HG02840 (cell line): Measurements from ENCODE around the gene C1orf74.
A peak's percentile ranks its signal among the peaks of the same experiment; 100 is the strongest.
"Not testable (repeated sequence)": the region's sequence is repeated elsewhere in the genome, so short reads cannot be mapped to it uniquely, and the experiment has no call there.

ENCODE experiments used
- ATAC-seq: cut with Tn5 transposase; IDR thresholded peaks from one replicate; pipeline ENCODE4 v1.9.1; 2021; ENCODE audit warnings: mild to moderate bottlenecking, moderate library complexity, moderate number of reproducible peaks; ENCODE audit not compliant: unreplicated experiment, low FRiP score

Gene C1orf74

DNA sequence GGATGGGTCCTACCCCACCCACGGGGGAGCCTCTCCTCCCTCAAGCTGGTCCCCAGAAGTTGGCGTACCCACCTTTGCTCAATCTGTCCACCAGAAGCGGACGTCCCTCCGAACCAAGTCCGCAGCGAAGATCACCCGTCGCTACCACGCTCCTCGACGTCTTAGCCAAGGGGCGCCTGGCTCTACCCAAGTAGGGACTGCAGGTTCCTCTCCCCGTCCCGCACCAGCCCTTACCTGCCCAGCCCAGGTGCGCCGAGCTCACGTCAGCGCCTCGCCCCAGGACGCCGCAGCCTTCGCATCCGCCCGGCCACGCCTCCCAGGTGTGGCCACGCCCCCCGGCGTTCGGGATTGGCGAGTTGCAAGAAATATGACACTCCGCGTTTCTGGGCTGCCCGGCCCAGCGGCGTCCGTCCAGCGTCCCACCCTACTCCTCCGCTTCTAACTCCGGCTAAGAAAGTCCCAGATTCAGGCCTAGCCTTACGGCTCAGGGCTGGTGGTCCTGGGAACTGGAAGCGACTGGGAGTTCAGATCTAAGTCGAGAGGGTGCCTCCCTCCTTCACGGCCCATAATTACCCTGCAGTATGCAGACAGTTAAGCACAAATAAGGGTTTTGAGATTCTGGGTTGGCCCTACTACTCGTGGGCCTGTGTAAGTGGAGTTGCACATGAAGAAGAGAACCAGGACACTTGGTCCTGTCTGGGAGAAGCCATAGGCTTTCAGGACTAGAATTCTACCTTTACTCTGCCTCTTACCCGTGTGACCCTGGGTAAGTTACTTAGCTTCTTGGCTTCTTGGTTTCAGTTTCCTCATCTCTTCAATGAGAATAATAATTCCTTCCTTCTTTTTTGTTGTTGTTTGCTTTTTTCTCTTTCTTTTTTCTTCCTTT, 21.8 kb upstream of the C1orf74 start, which contains the start of gene IRF6:
IRF6 (minus strand) TSS at position 268 of the 886 bp plus-strand sequence. CDS start 4,729 bp downstream, outside the sequence.
- peak; percentile 82 for ATAC-seq

DNA sequence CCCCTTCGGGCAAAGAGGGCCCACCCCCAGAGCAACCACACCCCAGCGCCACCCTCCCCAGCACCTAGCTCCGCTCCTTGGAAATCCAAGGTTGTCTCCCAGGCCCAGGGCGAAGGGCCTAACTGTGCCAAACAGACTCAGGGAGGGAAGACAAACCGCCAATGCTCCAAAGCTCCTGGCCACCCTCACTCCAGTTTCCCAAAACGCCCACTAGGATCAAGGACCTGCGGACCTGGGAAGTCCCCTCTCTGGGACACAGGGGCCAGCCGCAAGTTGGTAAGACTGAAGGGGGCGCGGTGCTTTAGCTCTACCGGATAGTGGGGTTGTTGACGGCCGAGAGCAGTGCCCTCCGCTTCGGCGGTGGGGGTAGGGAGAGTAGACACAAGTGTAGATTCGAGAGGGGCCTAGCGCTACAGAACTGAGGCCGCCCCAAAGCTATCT, 21.0 kb upstream of the C1orf74 start:
- ATAC-seq = no peak

DNA sequence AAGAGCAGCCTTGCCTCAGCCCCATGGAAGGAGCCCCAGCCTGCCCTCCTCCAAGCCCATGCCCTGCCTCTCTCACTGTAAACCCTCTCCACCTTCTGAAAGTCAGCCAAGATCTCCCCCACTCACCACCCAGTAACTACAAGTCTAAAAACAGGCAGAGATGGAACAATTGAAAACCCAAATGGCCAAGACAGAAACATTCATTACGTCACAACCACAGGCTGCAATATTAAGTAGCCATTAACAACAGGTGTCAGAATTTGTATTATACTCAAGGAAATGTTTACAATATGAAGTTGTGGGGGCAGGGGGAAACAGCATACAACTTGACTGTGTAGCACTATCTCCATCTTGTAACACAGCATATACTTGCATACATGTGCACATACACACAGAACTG, 19.2 kb upstream of the C1orf74 start:
- ATAC-seq = no peak

DNA sequence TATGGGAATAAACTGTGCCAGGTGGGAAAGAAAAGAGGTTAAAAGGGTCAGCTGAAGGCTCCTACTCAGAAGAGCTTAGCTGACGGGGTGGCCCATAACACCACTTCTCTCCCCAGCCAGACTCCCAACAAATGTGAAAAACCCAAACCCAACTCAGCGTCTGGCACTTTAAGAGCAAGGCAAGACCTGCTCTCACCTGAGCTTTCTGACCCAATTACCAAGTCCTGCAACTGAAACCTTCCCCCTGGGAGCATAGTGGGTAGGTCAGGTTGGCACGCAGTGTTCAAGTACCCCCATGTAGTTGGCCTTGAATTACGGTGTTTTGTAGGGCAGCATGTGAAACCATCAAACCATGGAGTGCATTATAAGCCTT, 18.4 kb upstream of the C1orf74 start:
- no peak for ATAC-seq

DNA sequence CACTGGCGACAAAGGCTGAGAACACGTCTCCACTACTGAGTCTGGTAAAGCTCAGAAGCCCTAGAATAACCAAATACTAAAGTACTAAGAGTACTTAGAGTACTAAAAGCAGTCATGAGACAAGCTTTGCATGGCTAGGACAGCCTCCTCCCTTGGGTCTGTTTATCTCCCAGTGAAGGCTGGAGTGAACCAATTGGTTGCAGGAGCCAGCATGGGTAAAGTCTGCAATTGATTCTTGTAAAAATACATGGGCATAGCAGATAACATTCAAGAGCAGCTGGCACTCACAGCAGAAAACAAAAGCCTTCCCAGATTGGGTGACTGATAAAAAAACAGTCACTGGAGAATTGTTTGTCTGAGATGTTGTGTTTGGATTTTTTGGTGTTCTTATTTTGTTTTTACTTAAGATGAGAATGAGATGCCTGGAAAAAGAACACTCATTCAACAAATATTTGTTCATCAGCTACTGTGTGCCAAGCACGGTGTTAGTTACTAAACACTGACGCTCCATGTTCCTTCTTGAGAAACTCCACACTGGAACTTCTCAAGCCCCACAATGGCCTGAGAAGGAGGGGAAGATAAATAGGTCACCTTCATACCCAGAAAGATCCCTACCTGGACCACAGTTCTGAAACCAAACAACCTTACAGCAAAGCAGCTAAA, 17.9 kb upstream of the C1orf74 start:
- ATAC-seq = no peak

DNA sequence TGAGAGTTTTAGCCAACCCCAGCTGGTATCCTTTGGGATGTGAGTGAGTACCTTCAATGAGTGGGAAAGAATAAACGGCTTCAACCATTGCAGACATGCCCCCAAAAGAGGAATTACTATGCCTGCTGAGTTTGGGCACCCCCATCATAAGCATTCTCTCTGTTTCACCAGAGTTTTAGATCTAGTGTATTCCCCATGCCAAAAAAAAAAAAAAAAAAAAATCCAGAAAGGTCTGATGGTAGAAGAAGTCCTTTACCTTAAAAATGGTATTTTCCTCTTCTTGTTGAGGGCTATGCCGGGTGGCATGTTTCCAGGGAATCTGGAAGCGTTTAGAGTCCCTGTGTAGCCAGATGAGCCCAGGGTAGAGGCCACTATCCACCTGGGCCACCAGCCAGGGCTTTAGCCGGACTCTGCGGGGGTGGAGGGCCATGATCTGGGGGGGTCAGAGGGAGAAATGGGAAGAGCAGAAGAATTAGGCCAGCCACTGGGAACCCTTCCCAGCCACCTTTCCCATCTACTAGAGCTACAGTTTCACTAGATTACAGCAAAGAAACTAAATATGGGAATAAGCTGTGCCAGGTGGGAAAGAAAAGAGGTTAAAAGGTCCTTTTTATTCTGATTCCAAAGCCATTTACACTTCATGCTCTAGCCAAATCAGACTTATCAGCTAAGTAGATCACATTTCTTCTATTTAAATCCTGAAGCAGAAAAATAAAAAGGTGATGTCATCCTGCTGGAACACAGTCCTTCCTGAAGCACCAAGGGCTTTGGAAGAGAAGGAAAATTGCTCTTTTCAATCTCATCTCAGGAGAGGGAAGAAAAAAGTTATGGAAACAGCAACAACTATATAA, 16.9 kb upstream of the C1orf74 start:
- no peak for ATAC-seq

DNA sequence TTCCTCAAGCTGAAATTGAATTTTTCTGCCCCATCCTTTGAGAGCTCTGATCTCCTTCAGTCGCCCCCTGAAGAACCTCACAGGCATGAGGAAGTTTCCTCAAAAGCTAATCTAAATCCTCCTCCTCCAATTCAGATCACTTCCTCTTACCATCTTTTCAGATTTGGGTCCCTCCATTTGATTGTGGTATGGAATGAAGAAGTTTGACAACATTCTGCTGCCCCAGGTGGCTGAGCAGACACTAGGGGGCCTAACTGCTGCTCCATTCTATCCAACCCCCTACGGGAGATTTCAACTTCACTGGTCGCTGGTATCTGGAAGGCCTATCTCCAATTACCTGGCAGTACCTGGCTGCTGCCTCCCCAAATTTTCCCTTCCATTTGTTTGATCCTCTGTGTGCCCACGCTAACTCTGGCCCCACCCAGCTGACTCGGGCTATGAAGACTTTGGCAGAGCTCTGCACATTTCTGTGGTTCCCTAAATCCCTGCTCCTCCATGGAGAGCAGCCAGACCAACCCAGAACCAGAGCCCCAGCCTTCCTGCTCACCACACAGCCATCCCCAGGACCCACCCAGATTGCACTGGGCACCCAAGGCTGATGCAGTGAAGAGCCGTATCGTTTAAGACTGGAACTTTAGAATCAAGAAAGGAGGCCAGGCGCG, 13.8 kb upstream of the C1orf74 start:
- no peak for ATAC-seq

DNA sequence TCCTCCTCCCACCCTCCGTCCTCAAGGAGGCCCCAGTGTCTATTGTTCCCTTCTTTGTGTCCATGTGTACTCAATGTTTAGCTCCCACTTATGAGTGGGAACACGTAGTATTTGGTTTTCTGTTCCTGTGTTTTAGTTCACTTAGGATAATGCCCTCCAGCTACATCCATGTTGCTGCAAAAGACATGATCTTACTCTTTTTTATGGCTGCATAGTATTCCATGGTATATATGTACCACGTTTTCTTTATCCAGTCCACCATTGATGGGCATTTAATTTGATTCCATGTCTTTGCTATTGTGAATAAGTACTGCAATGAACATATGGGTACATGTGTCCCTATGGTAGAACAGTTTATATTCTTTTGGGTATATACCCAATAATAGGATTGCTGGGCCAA, 9.4 kb upstream of the C1orf74 start:
- not testable (repeated sequence) for ATAC-seq

DNA sequence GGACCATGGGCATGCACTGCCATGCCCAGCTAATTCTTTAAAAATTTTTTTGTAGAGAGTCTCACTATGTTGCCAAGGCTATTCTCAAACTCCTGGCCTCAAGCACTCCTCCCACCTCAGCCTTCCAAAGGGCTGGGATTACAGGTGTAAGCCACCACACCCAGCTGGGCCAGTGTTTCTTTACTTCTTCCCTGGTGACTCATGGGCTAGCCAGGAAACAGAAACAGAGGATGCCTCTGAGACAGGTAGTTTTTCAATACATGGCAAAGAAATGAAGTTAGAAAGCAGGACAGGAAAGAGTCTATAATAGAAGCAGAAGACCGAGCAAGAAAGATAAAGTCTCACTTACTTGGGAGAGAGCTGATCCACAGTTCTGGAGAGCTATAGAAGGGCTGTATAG, 7.6 kb upstream of the C1orf74 start:
- ATAC-seq = no peak

DNA sequence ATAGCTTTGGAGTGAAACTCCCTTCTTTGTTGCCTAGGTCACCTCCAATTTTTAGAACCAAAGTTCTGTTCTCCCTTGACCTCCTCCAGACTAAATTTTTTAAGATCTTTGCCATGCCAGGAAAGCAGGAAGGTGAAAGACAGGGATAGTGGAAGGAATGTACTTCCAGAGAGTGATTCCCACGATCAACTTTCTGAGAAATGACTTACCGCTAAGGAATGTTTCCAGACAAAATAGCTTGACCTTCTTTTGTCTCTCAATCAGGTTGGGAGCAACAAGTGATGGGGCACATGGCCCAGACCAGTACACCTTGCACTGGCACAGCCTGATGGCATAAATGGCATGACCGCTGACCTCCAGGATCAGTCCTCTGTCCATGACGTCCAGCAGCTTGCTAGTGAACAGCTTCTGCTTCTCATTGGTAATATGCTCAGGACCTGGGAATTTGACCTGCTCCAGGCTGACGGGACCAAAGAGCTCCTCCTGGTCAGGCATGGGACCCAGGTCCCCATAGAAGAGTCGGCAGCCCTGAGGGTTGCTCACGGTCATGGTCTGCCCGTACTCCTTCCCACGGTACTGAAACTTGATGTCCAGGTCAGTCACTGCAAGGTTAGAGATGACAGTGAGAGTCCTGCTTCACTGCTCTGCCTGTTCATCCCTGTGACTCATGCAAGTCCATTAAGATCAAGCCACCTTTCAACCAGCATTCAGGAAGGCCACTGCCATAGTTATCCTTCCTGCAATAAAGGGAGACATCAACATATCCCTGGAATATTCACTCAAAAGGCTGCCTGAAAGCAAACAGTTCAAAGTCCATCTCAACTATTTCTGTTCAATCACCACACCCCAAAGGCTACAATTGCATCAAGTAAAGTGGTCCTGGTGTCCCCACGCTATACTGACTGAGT, 6.2 kb upstream of the C1orf74 start:
- no peak for ATAC-seq

DNA sequence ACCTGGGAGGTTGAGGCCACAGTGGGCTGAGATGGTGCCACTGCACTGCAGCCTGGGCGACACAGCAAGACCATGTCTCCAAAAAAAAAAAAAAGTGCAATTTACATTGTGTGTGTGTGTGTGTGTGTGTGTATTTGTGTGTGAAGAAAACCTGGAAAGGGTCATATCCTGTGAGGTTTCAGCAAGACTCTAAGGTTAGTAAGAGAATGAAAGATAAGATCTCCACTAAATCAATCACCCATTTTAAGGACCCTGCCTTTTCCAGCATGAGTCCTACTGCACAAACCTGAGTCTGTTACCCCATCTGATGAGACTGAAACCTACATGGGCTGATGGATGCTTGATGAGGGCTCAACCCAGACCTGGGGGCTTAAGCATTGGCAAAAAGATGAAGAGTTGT, 4.9 kb upstream of the C1orf74 start:
- no peak for ATAC-seq

DNA sequence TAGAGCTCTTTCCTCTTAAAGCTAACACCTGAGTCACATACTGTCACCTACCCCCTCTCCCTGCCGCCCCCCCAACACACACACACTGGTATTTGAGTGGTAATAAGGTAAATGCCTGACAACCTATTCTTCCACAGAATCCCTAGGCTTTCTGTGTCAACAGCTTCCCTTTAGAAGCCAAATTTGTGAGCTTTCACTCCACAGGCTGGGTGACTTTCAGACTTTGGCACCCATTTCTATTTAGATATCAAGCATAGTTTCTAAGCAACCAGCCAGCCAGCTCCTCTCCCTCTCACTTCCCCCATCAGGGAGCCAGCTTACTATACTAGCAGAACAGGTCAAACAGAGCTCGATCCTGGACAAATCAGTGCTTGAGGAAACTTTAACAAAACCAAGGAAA, 3.2 kb upstream of the C1orf74 start:
- ATAC-seq = no peak

DNA sequence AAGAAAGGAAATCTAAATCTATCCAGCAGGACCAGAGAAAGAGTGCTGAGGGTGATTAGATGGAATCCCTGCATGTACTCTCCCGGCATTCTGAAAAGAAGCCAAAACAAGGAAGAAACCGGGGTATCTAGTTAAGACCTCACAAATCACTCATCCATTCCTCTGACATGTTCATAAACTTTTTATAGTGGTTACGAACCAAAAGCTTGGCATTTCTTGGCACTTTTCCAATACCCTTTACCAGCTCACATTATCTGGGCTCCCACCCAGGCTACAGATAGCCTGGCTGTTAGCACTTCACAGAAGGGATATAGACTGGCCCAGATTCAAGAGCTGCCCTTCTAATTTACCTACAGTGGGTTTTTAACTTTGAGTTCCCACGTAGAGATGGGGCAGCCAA, 1.8 kb upstream of the C1orf74 start:
- no peak for ATAC-seq

DNA sequence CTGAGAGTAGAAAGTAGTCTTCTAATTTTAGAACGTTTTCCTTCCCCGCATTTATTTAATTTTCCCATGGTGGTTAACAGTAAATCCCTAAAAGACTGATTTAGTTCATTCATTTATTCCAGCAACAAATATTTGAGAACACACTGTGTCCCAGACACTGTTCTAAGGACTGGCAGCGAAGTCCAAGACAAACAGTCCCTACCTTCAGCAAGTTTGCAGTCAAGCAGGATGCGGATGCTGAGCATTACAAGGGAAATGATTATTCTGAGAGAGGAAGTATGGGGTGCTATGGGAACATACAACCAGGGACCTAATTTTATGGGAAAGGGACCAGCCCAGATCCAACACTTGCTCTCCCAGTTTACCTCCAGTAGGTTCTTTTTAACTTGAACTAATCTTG, 1.2 kb upstream of the C1orf74 start:
- no peak for ATAC-seq

DNA sequence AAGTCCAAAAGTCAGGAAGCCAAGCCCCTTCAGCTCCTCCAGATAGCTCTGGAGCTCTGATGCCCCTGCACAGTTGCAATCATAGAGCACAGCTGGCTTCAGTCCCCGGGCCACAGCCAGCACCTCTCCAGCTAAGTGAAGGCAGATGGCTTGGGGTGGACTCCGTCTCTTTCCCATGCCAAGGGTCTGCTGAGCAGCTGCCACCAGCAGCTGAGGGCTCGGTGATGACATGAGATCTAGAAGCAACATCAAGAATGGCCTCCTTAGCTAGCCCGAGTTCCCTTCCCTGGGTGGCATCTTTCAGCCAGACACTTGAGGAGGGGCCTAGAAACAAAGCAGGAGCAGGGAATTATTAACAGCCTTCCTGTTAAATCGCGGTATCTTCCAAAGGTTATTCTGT, 973 bp downstream of the C1orf74 start:
- no peak for ATAC-seq

DNA sequence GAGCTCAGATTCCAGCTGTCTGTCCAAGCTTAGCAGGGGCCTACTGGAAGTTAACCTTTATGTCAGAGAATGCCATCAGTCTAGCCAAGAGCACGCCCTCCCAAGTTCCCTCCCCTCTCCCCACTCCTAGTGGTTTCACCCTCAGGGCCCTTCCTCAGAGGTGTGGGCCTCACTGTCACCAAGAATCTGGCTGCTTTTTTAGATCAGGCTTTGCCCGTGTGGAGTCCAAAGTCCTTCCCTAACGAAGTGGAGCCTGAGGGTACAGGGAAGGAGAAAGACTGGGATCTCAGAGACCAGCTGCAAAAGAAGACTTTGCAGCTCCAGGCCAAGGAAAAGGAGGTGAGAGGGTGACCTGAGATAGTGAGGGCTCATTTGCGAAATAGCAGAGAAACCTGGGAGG, 4.1 kb downstream of the C1orf74 start:
- ATAC-seq = no peak

DNA sequence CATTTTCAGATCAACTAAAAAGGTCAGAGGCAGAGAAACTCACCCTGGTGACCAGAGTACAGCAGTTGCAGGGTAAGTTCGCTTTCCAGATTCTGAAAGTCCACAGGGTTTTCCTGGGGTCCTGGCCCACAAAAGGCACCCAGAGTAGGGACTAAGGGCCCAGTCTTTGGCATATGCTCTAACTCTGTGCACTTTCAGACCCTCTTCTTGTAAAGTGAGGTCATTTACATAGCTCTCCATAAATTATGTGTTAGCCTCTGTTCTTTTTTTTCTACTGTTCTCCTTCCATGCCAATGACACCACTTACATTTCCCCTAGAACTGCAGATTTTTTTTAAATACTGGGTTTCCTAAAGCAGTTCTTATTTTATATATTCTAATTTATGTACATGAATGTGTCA, 6.3 kb downstream of the C1orf74 start:
- ATAC-seq = no peak

DNA sequence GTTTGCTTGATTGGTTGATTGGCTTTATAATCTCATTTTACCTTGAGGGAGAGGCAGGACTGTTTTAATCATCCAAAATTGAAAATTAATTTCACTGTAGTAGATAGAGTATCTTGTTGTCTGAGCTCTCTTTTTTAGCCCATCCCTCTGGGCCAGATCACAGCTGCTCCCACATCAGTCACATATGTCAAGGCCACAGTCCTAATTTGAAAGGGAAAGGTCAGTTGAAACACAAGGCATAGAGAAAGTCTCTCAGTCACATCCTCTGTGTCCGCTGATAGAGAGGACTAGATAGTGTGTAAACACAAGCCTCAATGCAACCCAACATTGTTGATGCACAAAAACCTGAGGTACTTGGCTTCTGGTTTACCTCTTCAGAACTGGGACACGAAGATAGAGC, 6.8 kb downstream of the C1orf74 start:
- no peak for ATAC-seq

DNA sequence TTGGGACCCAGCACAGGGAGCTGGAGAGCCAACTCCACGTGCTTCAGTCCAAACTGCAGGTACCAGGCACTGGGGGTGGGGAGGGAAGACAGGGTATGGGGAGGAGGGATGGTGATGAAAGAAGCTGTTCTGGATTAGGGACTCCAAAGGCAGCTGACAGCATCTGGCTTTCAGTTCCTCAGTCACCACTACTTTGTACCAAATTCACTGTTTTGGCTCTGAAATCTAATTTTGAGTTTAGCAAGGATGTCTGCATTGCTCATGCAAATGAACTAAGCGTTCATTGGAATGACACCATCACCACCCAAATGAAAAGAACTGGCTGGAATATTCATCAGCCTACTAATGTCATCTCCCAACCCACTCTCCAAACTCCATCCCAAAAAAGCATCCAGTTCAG, 8.7 kb downstream of the C1orf74 start:
- ATAC-seq = no peak
